Measurements from ENCODE around the gene CD19.

DNA sequence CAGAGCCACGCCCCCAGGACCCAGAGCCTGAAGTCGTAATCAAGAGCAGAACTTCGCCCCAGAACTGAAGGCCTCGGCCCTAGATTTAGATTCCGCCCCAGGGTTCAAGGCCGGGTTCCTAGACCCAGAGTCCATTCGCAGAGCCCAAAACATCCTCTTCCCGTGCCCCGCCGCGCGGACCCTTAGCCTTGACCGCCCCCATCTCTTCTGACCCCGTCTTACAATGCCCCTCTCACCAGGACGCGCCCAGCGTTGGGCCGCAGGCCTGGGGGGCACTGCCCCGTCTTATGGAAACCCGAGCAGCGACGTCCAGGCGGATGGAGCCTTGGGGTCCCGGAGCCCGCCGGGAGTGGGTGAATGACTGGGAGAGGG, 5.0 kb downstream of the CD19 start:
- TF ChIP-seq CTCF (conservative IDR thresholded peaks at IDR 0.05 in 1 of 2, IDR thresholded peaks at IDR 0.05 in 1 of 2; ENCODE audit: low read depth in 1 of 2, low read length in 2 of 2) (no peak), EZH2 (IDR thresholded peaks at IDR 0.05; ENCODE audit: low read length, missing control alignments) (no peak)
